CD4-positive, alpha-beta T cell treated with Interleukin-1 beta for 1 hour (primary cell): ENCODE data around the gene RGL2.
"Not testable (repeated sequence)": the region's sequence is repeated elsewhere in the genome, so short reads cannot be mapped to it uniquely, and the experiment has no call there.

ENCODE experiments used
- DNase-seq, 2 donors: peaks; one replicate each; pipeline ENCODE4 v3.0.0-alpha.2; 2020 to 2022

The RGL2 gene

GRCh38 chr6:33273129-33273923 is 25.4 kb downstream of the RGL2 start:
- no peak for DNase-seq

DNA sequence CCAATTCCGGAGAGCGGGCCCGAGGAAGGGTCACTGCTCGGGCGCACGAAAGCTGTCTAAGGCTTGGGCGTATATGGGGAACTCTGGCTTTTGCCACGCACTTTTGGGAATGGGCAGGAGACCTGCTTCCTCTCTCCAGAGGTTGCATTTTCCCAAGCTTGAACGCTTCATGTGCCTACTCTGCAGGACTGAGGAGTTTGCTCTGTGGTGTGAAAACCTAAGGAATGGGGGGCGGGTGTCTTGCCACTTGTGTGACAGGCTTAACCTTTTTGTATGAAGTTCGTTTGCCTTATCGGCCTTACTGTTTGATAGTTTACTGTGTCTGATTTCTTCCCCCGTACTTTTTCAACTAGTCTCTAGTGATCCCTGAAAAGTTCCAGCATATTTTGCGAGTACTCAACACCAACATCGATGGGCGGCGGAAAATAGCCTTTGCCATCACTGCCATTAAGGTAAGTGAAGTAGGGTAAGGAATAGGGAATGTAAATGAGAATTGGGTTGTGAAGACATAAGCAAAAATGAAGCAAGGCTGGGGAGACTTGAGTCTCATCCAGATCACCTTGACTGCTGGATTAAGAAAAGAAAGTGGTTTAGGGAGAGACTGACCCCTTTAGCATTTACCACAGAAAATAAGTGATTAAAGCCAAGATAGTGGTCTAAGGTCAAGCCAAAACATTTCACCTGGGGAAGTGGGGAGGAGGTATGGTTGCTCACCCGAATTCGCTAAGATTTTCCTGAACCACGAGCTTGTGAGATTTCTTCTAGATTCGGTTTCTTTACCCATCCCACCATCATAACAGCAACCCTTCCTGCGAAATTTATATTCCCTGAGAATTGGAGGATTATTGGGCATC is 26.2 kb downstream of the RGL2 start:
- DNase-seq: peak in 1 of 2 donors; percentile 28

DNA sequence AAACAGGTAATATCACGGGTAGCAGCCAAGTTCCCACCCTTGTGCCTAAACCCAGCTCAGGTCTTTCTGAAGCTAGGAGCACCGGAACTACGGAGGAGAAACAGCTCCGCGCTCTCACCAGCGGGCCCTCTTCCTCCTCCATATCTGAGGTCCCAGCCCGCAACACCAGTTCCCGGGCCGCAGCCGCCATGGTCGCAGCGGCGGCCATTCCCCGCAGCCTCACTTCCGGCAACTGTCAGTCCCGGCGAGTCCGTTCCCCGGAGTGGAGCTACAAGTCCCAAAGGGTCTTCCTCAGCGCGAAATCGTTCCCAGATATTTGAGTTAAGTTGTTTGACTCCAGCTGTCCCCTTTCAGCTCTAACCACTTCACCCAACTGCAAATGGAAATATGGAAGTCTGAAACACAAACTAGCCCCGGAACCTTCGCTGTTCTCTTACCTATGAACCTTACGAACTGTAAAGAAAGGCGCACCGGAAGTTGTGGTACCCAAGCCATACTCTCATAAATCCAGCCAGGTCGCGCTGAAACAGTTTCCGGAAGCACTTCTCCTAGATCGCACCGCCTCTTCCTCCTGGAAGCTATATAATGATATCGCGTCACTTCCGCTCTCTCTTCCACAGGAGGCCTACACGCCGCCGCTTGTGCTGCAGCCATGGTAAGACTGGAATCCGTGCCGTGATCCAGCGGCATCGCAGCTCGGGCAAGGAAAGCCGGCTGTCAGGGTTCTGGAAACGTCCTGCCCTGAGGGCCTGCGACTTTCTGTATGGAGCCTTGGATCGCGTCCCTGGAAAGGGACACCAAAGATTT is 27.1 kb downstream of the RGL2 start, which contains the start of the genes RPS18 and VPS52:
RPS18 (plus strand) TSS at position 608 of the 807 bp plus-strand sequence; CDS start at position 653, 45 bp downstream.
VPS52 (minus strand) TSS at position 409 of the 807 bp plus-strand sequence; CDS start at position 208, 201 bp downstream.
- peak; percentile 96 for DNase-seq

DNA sequence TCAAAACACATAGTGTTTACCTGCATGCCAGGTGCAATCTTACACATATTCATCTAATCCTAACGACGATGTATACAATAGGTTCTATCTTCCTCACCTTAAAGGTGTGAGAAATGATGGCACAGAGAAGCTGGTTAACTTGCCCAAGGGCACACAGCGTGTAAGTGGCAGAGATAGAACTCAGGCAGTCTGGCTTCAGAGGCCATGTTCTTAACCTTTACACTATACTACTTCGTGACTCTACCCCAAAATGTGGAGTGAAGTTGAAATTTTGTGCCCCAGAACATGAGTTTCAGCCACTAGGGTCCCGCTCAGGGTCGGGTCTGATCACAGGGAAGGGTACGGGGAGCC is 27.6 kb downstream of the RGL2 start:
- no peak for DNase-seq

DNA sequence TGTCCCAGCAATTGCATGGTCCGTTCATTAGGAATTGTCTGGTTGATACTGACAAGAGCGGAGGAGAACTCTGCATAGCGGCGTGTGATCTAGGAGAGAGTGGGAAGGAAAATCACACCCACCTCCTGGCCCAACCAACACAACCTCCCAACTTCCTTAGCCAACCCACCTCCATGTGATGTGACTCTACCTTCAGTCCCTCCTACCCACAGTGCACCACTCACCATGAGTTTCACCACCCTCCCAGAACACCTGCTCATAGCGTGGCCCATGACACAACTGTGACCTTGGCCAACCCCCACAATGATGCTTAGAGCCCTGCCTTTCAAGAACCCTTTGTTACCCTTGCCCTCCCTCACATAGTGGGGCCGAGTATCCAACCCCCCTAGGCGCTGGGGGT is 34.7 kb downstream of the RGL2 start:
- no peak for DNase-seq

- not testable (repeated sequence) for DNase-seq
Observed at GRCh38 chr6:33262490-33262889, 36.3 kb downstream of the RGL2 start.

GRCh38 chr6:33259032-33259431 is 39.7 kb downstream of the RGL2 start:
- no peak for DNase-seq

DNA sequence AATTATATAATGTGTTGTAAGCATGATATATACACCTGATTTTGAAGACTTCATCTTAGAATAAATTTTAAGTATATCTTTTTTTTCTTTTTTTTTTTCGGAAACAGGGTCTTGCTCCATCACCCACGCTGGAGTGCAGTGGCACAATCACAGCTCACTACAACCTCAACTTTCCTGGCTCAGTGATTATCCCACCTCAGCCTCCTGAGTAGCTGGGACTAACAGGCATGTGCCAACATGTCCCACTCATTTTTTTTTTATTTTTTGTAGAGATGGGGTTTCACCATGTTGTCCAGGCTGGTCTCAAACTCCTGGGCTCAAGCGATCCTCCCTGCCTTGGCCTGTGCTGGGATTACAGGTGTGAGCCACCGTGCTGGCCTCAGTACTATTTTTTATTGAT is 44.2 kb downstream of the RGL2 start:
- no peak for DNase-seq

GRCh38 chr6:33252759-33253158 is 46.0 kb downstream of the RGL2 start:
- no peak for DNase-seq

DNA sequence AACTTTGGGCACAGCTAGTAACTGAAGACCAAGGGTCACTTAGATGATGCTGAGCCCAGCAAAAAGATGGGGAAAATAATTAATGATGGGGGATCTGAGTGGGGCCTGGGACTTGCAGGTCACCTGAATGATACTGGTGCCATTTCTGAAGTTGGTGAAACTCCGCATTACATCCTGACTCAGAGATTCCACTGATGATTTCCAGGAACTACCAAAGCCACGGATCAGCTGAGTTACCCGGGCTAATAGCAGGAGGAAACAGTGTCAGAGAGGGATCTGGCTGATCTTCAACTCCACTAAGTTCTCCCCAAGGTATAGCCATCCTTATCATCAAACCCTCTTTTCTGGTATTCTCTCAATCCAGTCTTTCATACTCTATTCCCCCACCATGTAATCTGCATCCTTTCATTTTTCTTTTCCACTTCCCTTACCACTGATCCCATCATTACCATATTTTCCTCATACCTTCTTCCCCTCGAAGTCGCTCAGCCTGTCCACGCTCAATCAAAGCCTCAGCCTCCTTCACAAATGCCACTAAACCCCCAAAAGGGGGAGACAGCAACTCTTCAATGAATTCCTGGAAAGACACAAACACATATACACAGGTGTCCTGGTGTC is 47.2 kb downstream of the RGL2 start:
- DNase-seq: no peak

- DNase-seq: no peak
Observed at GRCh38 chr6:33250731-33251130, 48.0 kb downstream of the RGL2 start.

GRCh38 chr6:33249732-33250630 is 48.8 kb downstream of the RGL2 start:
- no peak for DNase-seq

DNA sequence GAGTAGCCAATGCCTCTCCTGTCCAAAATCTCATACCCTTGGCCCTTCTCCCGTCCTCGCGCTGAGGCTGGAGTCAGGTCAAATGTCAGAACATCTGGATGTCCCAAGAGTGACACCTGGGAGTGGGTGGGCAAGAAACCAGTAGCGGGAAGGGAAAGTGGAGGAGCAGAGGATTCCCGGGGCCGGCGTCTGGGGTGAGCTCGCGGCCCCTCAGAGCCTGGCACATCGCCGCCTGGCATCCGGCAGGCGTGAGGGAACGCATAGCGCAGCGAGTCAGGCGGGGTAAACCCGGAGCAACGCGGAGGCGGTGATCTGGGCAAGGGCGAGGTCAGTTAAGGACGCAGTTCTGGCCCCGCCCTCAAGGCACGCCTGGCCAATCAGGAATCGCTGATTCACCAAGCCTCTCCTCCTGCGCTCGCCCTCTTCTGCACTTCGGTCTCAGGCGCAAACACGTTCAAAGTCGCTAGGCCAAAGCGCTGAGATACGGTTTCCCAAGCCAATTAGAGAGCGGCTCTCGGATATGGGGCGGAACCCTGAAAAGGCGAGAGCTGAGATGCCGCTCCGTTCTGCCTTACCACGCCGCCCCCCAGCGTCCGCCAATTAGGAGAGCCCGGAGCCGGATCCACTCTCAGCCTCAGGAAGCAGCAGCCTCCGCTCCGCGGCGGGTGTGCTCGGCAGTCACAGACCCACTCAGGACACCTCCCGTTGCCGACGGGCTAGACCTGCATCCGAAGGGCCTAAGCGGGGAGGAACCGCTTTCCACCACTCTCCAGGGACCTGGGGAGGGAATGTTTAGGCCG is 49.6 kb downstream of the RGL2 start:
- peak; percentile 99 for DNase-seq

GRCh38 chr6:33248643-33248931 is 50.2 kb downstream of the RGL2 start:
- DNase-seq: peak in 1 of 2 donors; percentile 36

DNA sequence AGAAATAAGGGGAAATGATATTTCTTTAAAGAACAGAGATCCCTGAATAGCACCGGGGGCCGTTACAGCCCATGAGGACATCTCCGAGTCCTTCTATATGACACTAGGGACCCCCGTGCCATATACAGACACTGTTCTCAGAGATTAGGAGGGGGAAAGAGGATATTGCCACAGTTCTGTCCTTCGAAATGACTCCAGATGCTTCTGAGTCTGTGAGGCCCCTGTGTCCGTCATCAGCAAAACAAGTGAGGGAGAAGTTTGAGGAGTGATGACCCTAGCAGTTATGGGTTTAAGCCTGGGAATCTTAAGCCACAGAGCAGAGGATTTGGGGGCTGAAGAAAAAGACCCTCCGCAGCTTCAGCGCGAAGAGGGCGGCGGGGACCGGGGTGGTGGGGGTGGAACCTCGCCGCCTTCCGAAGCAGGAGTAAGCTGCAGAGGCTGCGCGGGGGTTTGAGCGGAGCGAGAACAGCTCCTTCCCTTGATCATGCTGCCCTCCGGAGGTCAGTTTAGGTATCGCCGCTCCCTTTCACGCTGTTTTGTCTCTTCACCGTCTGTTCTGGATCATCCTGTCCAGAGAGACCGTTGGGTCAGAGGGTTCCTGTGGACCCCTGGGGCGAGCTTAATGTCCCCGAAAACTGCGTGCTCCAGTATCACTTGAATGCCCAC is 50.6 kb downstream of the RGL2 start:
- peak; percentile 89 to 90 for DNase-seq

- DNase-seq: no peak
Observed at GRCh38 chr6:33243476-33243875, 55.3 kb downstream of the RGL2 start.

DNA sequence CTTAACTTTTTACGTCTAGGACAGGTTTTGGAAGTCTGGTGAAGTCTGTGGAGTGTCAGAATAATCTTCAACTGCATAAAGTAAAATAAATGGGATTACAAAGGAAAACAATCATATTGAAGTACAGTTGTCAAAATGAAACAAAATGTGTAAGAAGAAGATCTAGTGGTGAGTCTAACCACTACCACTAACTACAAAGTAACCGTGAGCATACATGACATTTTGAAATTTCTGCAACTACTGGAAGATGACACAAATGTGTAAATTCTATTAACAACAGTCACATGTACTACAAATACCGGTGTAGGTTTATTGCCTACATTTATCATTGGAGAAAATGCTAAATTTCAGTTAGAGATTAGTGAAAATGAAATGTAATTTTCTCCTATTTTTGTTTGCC is 56.8 kb downstream of the RGL2 start:
- DNase-seq: no peak
